Measurements from ENCODE around the gene FZD4. TPM values are rescaled to one million over a fixed set of nuclear protein-coding genes. Genes with fewer than 3 reads are reported as not detected.
A peak's percentile ranks its signal among the peaks of the same experiment; 100 is the strongest.
"Not testable (repeated sequence)": the region's sequence is repeated elsewhere in the genome, so short reads cannot be mapped to it uniquely, and the experiment has no call there.

FZD4 gene
- total and polyA plus RNA-seq, 12 donors, result 8.0 to 52.5 (median 20.8) TPM

GRCh38 chr11:86938900-86939880, 16.0 kb downstream of the FZD4 start:
- H3K27ac ChIP-seq, result peak overlapping the region in 4 of 5 donors; percentile 33 to 84 (median 70)
- H3K36me3 ChIP-seq (replicated peaks in 1 of 2), result no peaks in the 10 kb centered on the region
- H3K9me3 ChIP-seq (replicated peaks in 1 of 3), result no peaks in the 10 kb centered on the region
- TF ChIP-seq CTCF (IDR thresholded peaks at IDR 0.05) (peak; percentile 36 to 80 (median 72)), POLR2A (IDR thresholded peaks at IDR 0.05) (no peak)
- peaks cover 23 to 49% of the 10 kb centered on the region in 2 donors for H3K4me1 ChIP-seq (replicated peaks in 1 of 2)
- no peak overlapping the region for H3K4me3 ChIP-seq
- WGBS, 4 donors, result 4 to 10% (median 5%) methylated on average over 4 of the region's 4 CpGs
- DNase-seq, result no peak
- H3K27me3 ChIP-seq, result no peaks in the 10 kb centered on the region
- intact Hi-C loops (cut with DNase I), result loop anchor here (5.0 to 10.0 kb wide), 3 partner anchors 348 to 486 kb away; no protein-coding TSS in a partner anchor

- 42 to 48% (median 45%) methylated on average over 6 of the region's 6 CpGs for WGBS, 4 donors
- intact Hi-C loops (cut with DNase I), result loop anchor here (5.0 to 10.0 kb wide), 3 partner anchors 349 to 486 kb away; no protein-coding TSS in a partner anchor
- no peak overlapping the region for H3K27ac ChIP-seq
- peaks cover 23 to 49% of the 10 kb centered on the region in 2 donors for H3K4me1 ChIP-seq (replicated peaks in 1 of 2)
- no peaks in the 10 kb centered on the region for H3K9me3 ChIP-seq (replicated peaks in 1 of 3)
- H3K36me3 ChIP-seq (replicated peaks in 1 of 2), result no peaks in the 10 kb centered on the region
- no peak overlapping the region for H3K4me3 ChIP-seq
- no peak for TF ChIP-seq POLR2A (IDR thresholded peaks at IDR 0.05)
- no peak for TF ChIP-seq CTCF (IDR thresholded peaks at IDR 0.05)
- no peaks in the 10 kb centered on the region for H3K27me3 ChIP-seq
- no peak for DNase-seq
Observed at GRCh38 chr11:86938203-86938899, 16.8 kb downstream of the FZD4 start.

- 32 to 44% (median 39%) methylated on average over 2 of the region's 2 CpGs for WGBS, 4 donors
- peaks cover 28 to 56% of the 10 kb centered on the region in 2 donors for H3K4me1 ChIP-seq (replicated peaks in 1 of 2)
- not testable (repeated sequence) for DNase-seq; H3K4me3 ChIP-seq; H3K27me3 ChIP-seq; H3K27ac ChIP-seq; H3K9me3 ChIP-seq (replicated peaks in 1 of 3); H3K36me3 ChIP-seq (replicated peaks in 1 of 2)
- intact Hi-C loops (cut with DNase I), result loop anchor here (5.0 to 10.0 kb wide), 3 partner anchors 350 to 488 kb away; no protein-coding TSS in a partner anchor
Observed at GRCh38 chr11:86937193-86937806, 17.9 kb downstream of the FZD4 start.

- peaks cover 33 to 63% of the 10 kb centered on the region in 2 donors for H3K4me1 ChIP-seq (replicated peaks in 1 of 2)
Observed at GRCh38 chr11:86934926-86935579, 20.1 kb downstream of the FZD4 start.

More at GRCh38 chr11:86934926-86935579, 20.1 kb downstream of the FZD4 start:
- no peak for DNase-seq
- no peak overlapping the region for H3K4me3 ChIP-seq
- no peaks in the 10 kb centered on the region for H3K36me3 ChIP-seq (replicated peaks in 1 of 2)
- WGBS, 4 donors, result 66 to 86% (median 80%) methylated on average over 3 of the region's 3 CpGs
- no peaks in the 10 kb centered on the region for H3K9me3 ChIP-seq (replicated peaks in 1 of 3)
- intact Hi-C loops (cut with DNase I), result loop anchor here (5.0 to 10.0 kb wide), 3 partner anchors 352 to 490 kb away; no protein-coding TSS in a partner anchor
- H3K27me3 ChIP-seq, result no peaks in the 10 kb centered on the region
- TF ChIP-seq CTCF (IDR thresholded peaks at IDR 0.05) (no peak), POLR2A (IDR thresholded peaks at IDR 0.05) (no peak)
- peak overlapping the region in 1 of 5 donors; percentile 19 for H3K27ac ChIP-seq

Measured in adrenal gland (tissue), 12 donors.